HEK293 (cell line): Measurements from ENCODE around the gene ZNF493.

Experiments
- CTCF ChIA-PET: fragments of 350-600 bp; formaldehyde crosslinking; extraction: SDS; loops from one replicate; lab custom pipeline; 2021; ENCODE audit warnings: antibody characterized with exemption; lab: Yijun Ruan, JAX
- POLR2A ChIA-PET: fragments of 300-600 bp; formaldehyde crosslinking; extraction: SDS; loops from one replicate; lab custom pipeline; 2020; ENCODE audit warnings: antibody characterized with exemption, inconsistent platforms; lab: Yijun Ruan, JAX
- H3K27ac ChIP-seq: fragments of 200-500 bp; sonication (Bioruptor generic); 2 replicates; pipeline ENCODE4 v1.5.1; 2014; ENCODE audit warnings: low read depth, low read length, control low read depth, inconsistent platforms; ENCODE audit errors: extremely low read depth
- H3K36me3 ChIP-seq, 2 experiments: fragments of 200-500 bp in 1 of 2; sonication (Bioruptor generic) in 1 of 2; 1 replicate in 1 of 2; 2 replicates in 1 of 2; pipeline ENCODE4 v1.5.1; 2014 to 2017; ENCODE audit warnings: inconsistent platforms in 2 of 2, low read length in 2 of 2; ENCODE audit not compliant: control insufficient read depth in 2 of 2, insufficient read depth in 1 of 2
- H3K4me1 ChIP-seq: fragments of 200-500 bp; sonication (Bioruptor generic); 2 replicates; pipeline ENCODE4 v1.5.1; 2014; ENCODE audit warnings: mild to moderate bottlenecking, low read length, inconsistent platforms; ENCODE audit not compliant: control insufficient read depth, insufficient read depth
- H3K4me3 ChIP-seq: 2 replicates; pipeline ENCODE4 v1.5.1; 2011; ENCODE audit warnings: low read depth, mild to moderate bottlenecking, control low read depth, low read length, moderate library complexity
- H3K9me3 ChIP-seq: fragments of 200-500 bp; sonication (Bioruptor generic); 2 replicates; pipeline ENCODE4 v1.5.1; 2014; ENCODE audit warnings: low read depth, low read length, inconsistent platforms; ENCODE audit not compliant: control insufficient read depth, insufficient read depth
- ATF2 ChIP-seq: fragments of 450-650 bp; formaldehyde crosslinking; IDR thresholded peaks from 2 replicates; pipeline ENCODE4 v1.5.1; 2016; ENCODE audit warnings: missing biosample characterization, missing genetic modification characterization, low read depth
- BCL11A ChIP-seq: fragments of 450-650 bp; formaldehyde crosslinking; IDR thresholded peaks from 2 replicates; pipeline ENCODE4 v1.5.1; 2016; ENCODE audit warnings: low read depth, missing biosample characterization, missing genetic modification characterization
- GLI2 ChIP-seq: fragments of 450-650 bp; formaldehyde crosslinking; IDR thresholded peaks from 2 replicates; pipeline ENCODE4; 2017; ENCODE audit warnings: missing biosample characterization, missing genetic modification characterization, low read depth, borderline replicate concordance
- GLIS2 ChIP-seq: fragments of 450-650 bp; formaldehyde crosslinking; IDR thresholded peaks from 2 replicates; pipeline ENCODE4 v1.5.1; 2016; ENCODE audit warnings: missing biosample characterization, missing genetic modification characterization
- KLF17 ChIP-seq: fragments of 450-650 bp; formaldehyde crosslinking; IDR thresholded peaks from 2 replicates; pipeline ENCODE4 v1.5.1; 2016; ENCODE audit warnings: missing biosample characterization, missing genetic modification characterization
- SALL2 ChIP-seq: fragments of 450-650 bp; formaldehyde crosslinking; IDR thresholded peaks from 2 replicates; pipeline ENCODE4 v1.5.0; 2017; ENCODE audit warnings: missing biosample characterization, mild to moderate bottlenecking, missing genetic modification characterization, borderline replicate concordance
- SETDB1 ChIP-seq: IDR thresholded peaks from one replicate; pipeline ENCODE4 v1.6.1; 2017; ENCODE audit warnings: mild to moderate bottlenecking, low read length, moderate library complexity, mixed read lengths; ENCODE audit not compliant: insufficient read length
- SP2 ChIP-seq: fragments of 450-650 bp; formaldehyde crosslinking; IDR thresholded peaks from 2 replicates; pipeline ENCODE4 v1.5.1; 2016; ENCODE audit warnings: missing biosample characterization, missing genetic modification characterization
- SP3 ChIP-seq: fragments of 450-650 bp; formaldehyde crosslinking; IDR thresholded peaks from 2 replicates; pipeline ENCODE4 v1.5.1; 2016; ENCODE audit warnings: missing biosample characterization, missing genetic modification characterization
- YY1 ChIP-seq: fragments of 450-650 bp; formaldehyde crosslinking; IDR thresholded peaks from 2 replicates; pipeline ENCODE4 v1.5.1; 2018; ENCODE audit warnings: missing biosample characterization, missing genetic modification characterization
- ZBTB1 ChIP-seq: fragments of 450-650 bp; formaldehyde crosslinking; IDR thresholded peaks from 2 replicates; pipeline ENCODE4 v1.5.1; 2016; ENCODE audit warnings: missing biosample characterization, missing genetic modification characterization
- ZBTB17 ChIP-seq: fragments of 450-650 bp; formaldehyde crosslinking; IDR thresholded peaks from 2 replicates; pipeline ENCODE4 v1.5.1; 2016; ENCODE audit warnings: missing biosample characterization, missing genetic modification characterization
- ZBTB20 ChIP-seq: fragments of 450-650 bp; formaldehyde crosslinking; IDR thresholded peaks from 2 replicates; pipeline ENCODE4 v1.5.1; 2016; ENCODE audit warnings: missing biosample characterization, missing genetic modification characterization
- ZBTB44 ChIP-seq: fragments of 450-650 bp; IDR thresholded peaks from 2 replicates; pipeline ENCODE4 v1.5.1; 2018; ENCODE audit warnings: missing biosample characterization, mild to moderate bottlenecking, missing genetic modification characterization
- ZNF132 ChIP-seq: fragments of 450-650 bp; formaldehyde crosslinking; IDR thresholded peaks from 2 replicates; pipeline ENCODE4 v1.5.1; 2017; ENCODE audit warnings: missing biosample characterization, missing genetic modification characterization, borderline replicate concordance
- ZNF133 ChIP-seq: fragments of 450-650 bp; formaldehyde crosslinking; IDR thresholded peaks from 2 replicates; pipeline ENCODE4 v1.5.1; 2016; ENCODE audit warnings: missing biosample characterization, missing genetic modification characterization
- ZNF155 ChIP-seq: fragments of 450-650 bp; formaldehyde crosslinking; IDR thresholded peaks from 2 replicates; pipeline ENCODE4 v1.5.1; 2016; ENCODE audit warnings: missing biosample characterization, missing genetic modification characterization
- ZNF221 ChIP-seq: fragments of 450-650 bp; formaldehyde crosslinking; IDR thresholded peaks from 2 replicates; pipeline ENCODE4 v1.5.1; 2017; ENCODE audit warnings: missing biosample characterization, missing genetic modification characterization, borderline replicate concordance
- ZNF24 ChIP-seq: fragments of 450-650 bp; formaldehyde crosslinking; IDR thresholded peaks from 2 replicates; pipeline ENCODE4 v1.5.1; 2016; ENCODE audit warnings: missing biosample characterization, missing genetic modification characterization
- ZNF26 ChIP-seq: fragments of 450-650 bp; formaldehyde crosslinking; IDR thresholded peaks from 2 replicates; pipeline ENCODE4 v1.5.1; 2016; ENCODE audit warnings: missing biosample characterization, missing genetic modification characterization
- ZNF302 ChIP-seq: fragments of 450-650 bp; formaldehyde crosslinking; IDR thresholded peaks from 2 replicates; pipeline ENCODE4 v1.5.1; 2016; ENCODE audit warnings: missing biosample characterization, missing genetic modification characterization, low read depth
- ZNF366 ChIP-seq: fragments of 450-650 bp; formaldehyde crosslinking; conservative IDR thresholded peaks from 2 replicates; pipeline ENCODE4 v1.5.1; 2016; ENCODE audit warnings: missing biosample characterization, missing genetic modification characterization
- ZNF513 ChIP-seq: fragments of 450-650 bp; IDR thresholded peaks from 2 replicates; pipeline ENCODE4 v1.5.1; 2018; ENCODE audit warnings: missing biosample characterization, missing genetic modification characterization
- ZNF548 ChIP-seq: fragments of 450-650 bp; formaldehyde crosslinking; IDR thresholded peaks from 2 replicates; pipeline ENCODE4 v1.5.1; 2016; ENCODE audit warnings: missing biosample characterization, missing genetic modification characterization
- ZNF585B ChIP-seq: fragments of 450-650 bp; formaldehyde crosslinking; IDR thresholded peaks from 2 replicates; pipeline ENCODE4 v1.5.1; 2016; ENCODE audit warnings: missing biosample characterization, missing genetic modification characterization
- ZNF621 ChIP-seq: fragments of 450-650 bp; formaldehyde crosslinking; IDR thresholded peaks from 2 replicates; pipeline ENCODE4 v1.5.1; 2017; ENCODE audit warnings: missing biosample characterization, missing genetic modification characterization
- ZNF623 ChIP-seq: fragments of 450-650 bp; formaldehyde crosslinking; IDR thresholded peaks from 2 replicates; pipeline ENCODE4 v1.5.1; 2016; ENCODE audit warnings: missing biosample characterization, missing genetic modification characterization
- ZNF645 ChIP-seq: fragments of 450-650 bp; formaldehyde crosslinking; IDR thresholded peaks from 2 replicates; pipeline ENCODE4; 2016; ENCODE audit warnings: missing biosample characterization, missing genetic modification characterization
- ZXDB ChIP-seq: fragments of 450-650 bp; formaldehyde crosslinking; IDR thresholded peaks from 2 replicates; pipeline ENCODE4 v1.5.1; 2016; ENCODE audit warnings: missing biosample characterization, missing genetic modification characterization

The ZNF493 gene

GRCh38 chr19:21402303-21402985 lies 5.5 kb downstream of the ZNF493 start:
- Histone ChIP-seq H3K4me1 (no peaks in the 10 kb centered on the region), H3K36me3 (peaks cover 0 to 61% of the 10 kb centered on the region in 2 experiments; a peak in 1 of 3 replicates), H3K4me3 (no peak overlapping the region), H3K9me3 (no peaks in the 10 kb centered on the region), H3K27ac (no peak overlapping the region)
- CTCF ChIA-PET, result no interaction called here
- TF ChIP-seq ZNF155 (tag by site-specific recombination), result no peak
- TF ChIP-seq SP3 (tag by site-specific recombination), result no peak
- no peak for TF ChIP-seq YY1 (tag by site-specific recombination)
- no peak for TF ChIP-seq ZNF366 (tag by site-specific recombination)
- TF ChIP-seq ZBTB44 (tag by site-specific recombination), result no peak
- no peak for TF ChIP-seq ZNF221 (tag by site-specific recombination)
- TF ChIP-seq ZNF513, result no peak
- no peak for TF ChIP-seq ZBTB1
- TF ChIP-seq ZNF133 (tag by site-specific recombination), result no peak
- TF ChIP-seq ZNF621 (tag by site-specific recombination), result no peak
- no peak for TF ChIP-seq KLF17 (tag by site-specific recombination)
- TF ChIP-seq ZNF26 (tag by site-specific recombination), result no peak
- TF ChIP-seq ZNF548 (tag by site-specific recombination), result no peak
- TF ChIP-seq ZNF645 (tag by site-specific recombination), result no peak
- TF ChIP-seq ZNF302 (tag by site-specific recombination), result no peak
- TF ChIP-seq ZNF585B (tag by site-specific recombination), result no peak
- no peak for TF ChIP-seq ZNF24 (tag by site-specific recombination)
- POLR2A ChIA-PET, result interaction anchor here (0.6 kb wide), 1 partner anchor 9 kb away, joined by 4 read pairs; no protein-coding TSS in a partner anchor

GRCh38 chr19:21410166-21410565 lies 13.2 kb downstream of the ZNF493 start:
- Histone ChIP-seq H3K36me3 (peaks cover 0 to 64% of the 10 kb centered on the region in 2 experiments; a peak in 2 of 3 replicates), H3K27ac (no peak overlapping the region), H3K4me1 (no peaks in the 10 kb centered on the region), H3K9me3 (no peaks in the 10 kb centered on the region), H3K4me3 (no peak overlapping the region)
- POLR2A ChIA-PET, result no interaction called here
- CTCF ChIA-PET, result no interaction called here
- TF ChIP-seq SALL2 (tag by site-specific recombination) (no peak), ZNF132 (no peak), ZBTB17 (tag by site-specific recombination) (no peak), ZNF623 (tag by site-specific recombination) (no peak), GLIS2 (no peak), SETDB1 (no peak), SP2 (tag by site-specific recombination) (no peak), ATF2 (tag by site-specific recombination) (no peak), BCL11A (tag by site-specific recombination) (no peak), GLI2 (tag by site-specific recombination) (no peak), ZXDB (no peak), ZBTB20 (tag by site-specific recombination) (no peak)
